IMR-90 (cell line): ENCODE measurements around the gene FBXW4. TPM values are rescaled to one million over a fixed set of nuclear protein-coding genes. Genes with fewer than 3 reads are reported as not detected.

Experiments used
- ATAC-seq: fragments of 200-7000 bp; cut with Tn5 transposase; 2 replicates; pipeline ENCODE4 v1.9.1; 2020; ENCODE audit warnings: low read depth, mild to moderate bottlenecking, moderate library complexity
- BruUV-seq: library from RNA; stranded (reverse); fragments of 400-500 nt; replicated peaks from 2 replicates; lab custom pipeline; 2021; lab: Mats Ljungman, UMichigan
- CTCF ChIA-PET: fragments of 300-600 bp; formaldehyde crosslinking; extraction: SDS; loops from one replicate; lab custom pipeline; 2021; ENCODE audit warnings: antibody characterized with exemption; lab: Yijun Ruan, JAX
- POLR2A ChIA-PET: fragments of 300-600 bp; sonication (Branson Sonifier 250); formaldehyde crosslinking; loops from one replicate; lab custom pipeline; 2022; ENCODE audit warnings: antibody characterized with exemption; ENCODE audit not compliant: unreplicated experiment; lab: Charles Lee
- DNase-seq: peaks from one replicate; pipeline ENCODE4 v3.0.0; 2013
- H2AFZ ChIP-seq: replicated peaks from 2 replicates; pipeline ENCODE3; 2013; ENCODE audit warnings: low read length, mild to moderate bottlenecking; ENCODE audit not compliant: poor library complexity
- H2AK5ac ChIP-seq: 2 replicates; pipeline ENCODE4 v1.6.1; 2013; ENCODE audit warnings: low read depth, low read length, inconsistent platforms
- H2AK9ac ChIP-seq: replicated peaks from 2 replicates; pipeline ENCODE3; 2013; ENCODE audit warnings: mild to moderate bottlenecking, low read depth, low read length, moderate library complexity; ENCODE audit not compliant: poor library complexity
- H2BK120ac ChIP-seq: 2 replicates; pipeline ENCODE4 v1.6.1; 2013; ENCODE audit warnings: low read depth, low read length, inconsistent platforms
- H2BK15ac ChIP-seq: 3 replicates; pipeline ENCODE4 v1.6.1; 2013; ENCODE audit warnings: low read depth, low read length, inconsistent platforms
- H2BK20ac ChIP-seq: 2 replicates; pipeline ENCODE4 v1.6.1; 2013; ENCODE audit warnings: low read depth, mild to moderate bottlenecking, inconsistent platforms, low read length, moderate library complexity
- H2BK5ac ChIP-seq: 2 replicates; pipeline ENCODE4 v1.6.1; 2013; ENCODE audit warnings: mild to moderate bottlenecking, low read depth, low read length, inconsistent platforms; ENCODE audit not compliant: poor library complexity, severe bottlenecking
- H3K14ac ChIP-seq: replicated peaks from 2 replicates; pipeline ENCODE4 v1.6.1; 2013; ENCODE audit warnings: low read depth, low read length, inconsistent platforms
- H3K18ac ChIP-seq: 2 replicates; pipeline ENCODE4 v1.6.1; 2013; ENCODE audit warnings: low read depth, low read length, control low read depth
- H3K23ac ChIP-seq: 2 replicates; pipeline ENCODE4 v1.6.1; 2013; ENCODE audit warnings: low read depth, low read length, inconsistent platforms
- H3K27ac ChIP-seq: 2 replicates; pipeline ENCODE4 v1.5.1; 2013; ENCODE audit warnings: mild to moderate bottlenecking, control low read depth, low read length; ENCODE audit not compliant: insufficient read depth
- H3K27me3 ChIP-seq: 2 replicates; pipeline ENCODE4 v1.6.1; 2013; ENCODE audit warnings: low read length; ENCODE audit not compliant: control insufficient read depth, insufficient read depth
- H3K36me3 ChIP-seq: 2 replicates; pipeline ENCODE4 v1.6.1; 2013; ENCODE audit warnings: low read length, mixed read lengths; ENCODE audit not compliant: control insufficient read depth, insufficient read depth
- H3K4ac ChIP-seq: 2 replicates; pipeline ENCODE4 v1.6.1; 2013; ENCODE audit warnings: low read depth, low read length, inconsistent platforms
- H3K4me1 ChIP-seq: 2 replicates; pipeline ENCODE4 v1.6.1; 2013; ENCODE audit warnings: low read length, mixed read lengths; ENCODE audit not compliant: control insufficient read depth, insufficient read depth
- H3K4me2 ChIP-seq: 2 replicates; pipeline ENCODE4 v1.6.1; 2013; ENCODE audit warnings: low read depth, mild to moderate bottlenecking, control low read depth, low read length, moderate library complexity
- H3K4me3 ChIP-seq: 2 replicates; pipeline ENCODE4 v1.5.1; 2013; ENCODE audit warnings: low read depth, mild to moderate bottlenecking, control low read depth, low read length, moderate library complexity; ENCODE audit not compliant: insufficient read depth
- H3K56ac ChIP-seq: 2 replicates; pipeline ENCODE4 v1.6.1; 2013; ENCODE audit warnings: low read length, inconsistent platforms; ENCODE audit not compliant: insufficient read depth; ENCODE audit errors: extremely low read depth
- H3K79me1 ChIP-seq, 2 experiments: 2 replicates each; pipeline ENCODE4 v1.6.1; 2013; ENCODE audit warnings: low read length in 2 of 2, inconsistent platforms in 1 of 2, low read depth in 1 of 2
- H3K9ac ChIP-seq: 2 replicates; pipeline ENCODE4 v1.6.1; 2013; ENCODE audit warnings: low read depth, low read length, control low read depth
- H3K9me1 ChIP-seq: 2 replicates; pipeline ENCODE4 v1.6.1; 2013; ENCODE audit warnings: low read length, inconsistent platforms; ENCODE audit not compliant: insufficient read depth
- H3K9me3 ChIP-seq: 2 replicates; pipeline ENCODE4 v1.6.1; 2013; ENCODE audit warnings: low read length; ENCODE audit not compliant: control insufficient read depth, insufficient read depth
- H4K20me1 ChIP-seq: 2 replicates; pipeline ENCODE4 v1.6.1; 2013; ENCODE audit warnings: low read length, inconsistent platforms; ENCODE audit not compliant: insufficient read depth
- H4K5ac ChIP-seq: 2 replicates; pipeline ENCODE4 v1.6.1; 2013; ENCODE audit warnings: mild to moderate bottlenecking, low read depth, low read length, control low read depth
- H4K8ac ChIP-seq, 2 experiments: 2 replicates each; pipeline ENCODE4 v1.6.1; 2013; ENCODE audit warnings: low read depth in 2 of 2, low read length in 2 of 2, control low read depth in 1 of 2, inconsistent platforms in 1 of 2
- H4K91ac ChIP-seq: 2 replicates; pipeline ENCODE4 v1.6.1; 2013; ENCODE audit warnings: low read depth, low read length, inconsistent platforms; ENCODE audit not compliant: insufficient read depth
- BHLHE40 ChIP-seq: fragments of 150-350 bp; IDR thresholded peaks from 2 replicates; pipeline ENCODE4 v1.6.1; 2016; ENCODE audit warnings: mild to moderate bottlenecking, low read depth, low read length
- CEBPB ChIP-seq: IDR thresholded peaks from 2 replicates; pipeline ENCODE4 v1.6.1; 2012; ENCODE audit warnings: low read depth, low read length, improper control_type of control experiment
- CHD1 ChIP-seq: IDR thresholded peaks from 2 replicates; pipeline ENCODE4 v1.6.1; 2012; ENCODE audit warnings: low read depth, low read length, improper control_type of control experiment
- CTCF ChIP-seq: conservative IDR thresholded peaks from 2 replicates; pipeline ENCODE4 v1.5.1; 2012; ENCODE audit warnings: mild to moderate bottlenecking, low read depth, low read length, improper control_type of control experiment
- ELK1 ChIP-seq: fragments of 150-350 bp; IDR thresholded peaks from 2 replicates; pipeline ENCODE4 v1.6.1; 2016; ENCODE audit warnings: low read depth, mild to moderate bottlenecking, low read length, moderate library complexity, borderline replicate concordance
- FOS ChIP-seq: fragments of 150-350 bp; IDR thresholded peaks from 2 replicates; pipeline ENCODE4 v1.6.1; 2016; ENCODE audit warnings: low read depth, low read length
- MAFK ChIP-seq: IDR thresholded peaks from 2 replicates; pipeline ENCODE4 v1.6.1; 2012; ENCODE audit warnings: low read depth, low read length, improper control_type of control experiment
- MAZ ChIP-seq: IDR thresholded peaks from 2 replicates; pipeline ENCODE4 v1.6.1; 2012; ENCODE audit warnings: low read depth, mild to moderate bottlenecking, low read length, improper control_type of control experiment, moderate library complexity, borderline replicate concordance
- MXI1 ChIP-seq: IDR thresholded peaks from 2 replicates; pipeline ENCODE4 v1.6.1; 2012; ENCODE audit warnings: low read depth, mild to moderate bottlenecking, low read length, moderate library complexity, borderline replicate concordance
- NFE2L2 ChIP-seq: fragments of 150-350 bp; IDR thresholded peaks from 2 replicates; pipeline ENCODE4 v1.6.1; 2016; ENCODE audit warnings: low read depth, mild to moderate bottlenecking, low read length
- POLR2A ChIP-seq: IDR thresholded peaks from 2 replicates; pipeline ENCODE4 v1.6.1; 2012; ENCODE audit warnings: mild to moderate bottlenecking, low read depth, low read length
- RAD21 ChIP-seq: IDR thresholded peaks from 2 replicates; pipeline ENCODE4 v1.6.1; 2012; ENCODE audit warnings: low read length, improper control_type of control experiment
- RCOR1 ChIP-seq: IDR thresholded peaks from 2 replicates; pipeline ENCODE4 v1.6.1; 2012; ENCODE audit warnings: mild to moderate bottlenecking, low read length, improper control_type of control experiment; ENCODE audit not compliant: insufficient replicate concordance
- RFX5 ChIP-seq: IDR thresholded peaks from 2 replicates; pipeline ENCODE4 v1.8.0; 2012; ENCODE audit warnings: low read depth, mild to moderate bottlenecking, low read length, moderate library complexity
- SMC3 ChIP-seq: fragments of 150-350 bp; IDR thresholded peaks from 2 replicates; pipeline ENCODE4 v1.6.1; 2016; ENCODE audit warnings: low read depth, mild to moderate bottlenecking, antibody characterized with exemption, low read length, moderate library complexity
- USF2 ChIP-seq: fragments of 150-350 bp; IDR thresholded peaks from 2 replicates; pipeline ENCODE4 v1.6.1; 2017; ENCODE audit warnings: mild to moderate bottlenecking, antibody characterized with exemption, low read length, low read depth
- WGBS, 2 experiments: methylation state at CpG; one replicate each; pipeline versions ENCODE4 v1.1.5 to v1.1.7; 2013; ENCODE audit warnings: missing lambda C conversion rate in 2 of 2; ENCODE audit not compliant: insufficient read length in 1 of 2; ENCODE audit errors: extremely low coverage in 2 of 2; 5-methylcytosine and 5-hydroxymethylcytosine counted together
- dilution Hi-C: fragments of 300-500 bp; cut with HindIII; formaldehyde crosslinking; loops from one replicate; pipeline ENCODE4 v1.14.3; 2018; ENCODE audit warnings: low sequenced_read_pairs; ENCODE audit not compliant: unreplicated experiment
- in situ Hi-C: fragments of 300-500 bp; cut with MboI; formaldehyde crosslinking; loops from 3 replicates; pipeline ENCODE4 v1.14.3; 2019; ENCODE audit warnings: low sequenced_read_pairs, inconsistent platforms, mixed read lengths
- intact Hi-C: fragments of 100-400 bp; cut with micrococcal nuclease; formaldehyde crosslinking; loops from 2 replicates; pipeline ENCODE4 v1.10.0; 2022
- polyA plus RNA-seq, 3 experiments: library from polyadenylated mRNA; depleted of rRNA; stranded (reverse); fragments of >200 nt; gene quantifications; 2 replicates each; pipeline ENCODE4 v1.2.3, GENCODE V29; 2012; ENCODE audit warnings: low replicate concordance in 1 of 3
- total RNA-seq: library from RNA; depleted of rRNA; stranded (reverse); fragments of >200 nt; gene quantifications from 2 replicates; pipeline ENCODE4 v1.2.3, GENCODE V29; 2012

Gene FBXW4
- total and polyA plus RNA-seq, 2 of the 4 experiments (the other 2 are of a cell fraction), result 19.3 to 26.7 TPM

GRCh38 chr10:101704331-101704730 lies 9.4 kb upstream of the FBXW4 start:
- Histone ChIP-seq H3K9ac (no peak overlapping the region), H3K56ac (no peak overlapping the region), H3K18ac (no peak overlapping the region), H2BK5ac (no peak overlapping the region), H2AK9ac (no peak overlapping the region), H3K4ac (0 out of 2 replicates have a peak overlapping the region, but pooled peaks have one; percentile 15), H3K27ac (no peak overlapping the region), H3K4me1 (peaks cover 5% of the 10 kb centered on the region), H3K23ac (no peak overlapping the region), H2BK120ac (no peak overlapping the region), H3K4me2 (no peak overlapping the region), H2AFZ (no peak overlapping the region), H3K9me1 (peaks cover 3% of the 10 kb centered on the region; the same call in 1 of the 2 replicates), H4K20me1 (no peaks in the 10 kb centered on the region), H4K91ac (no peak overlapping the region), H3K27me3 (peaks cover 3% of the 10 kb centered on the region; the same call in 1 of the 2 replicates), H3K9me3 (no peaks in the 10 kb centered on the region), H4K5ac (no peak overlapping the region), H2BK15ac (no peak overlapping the region), H4K8ac (no peak overlapping the region), H3K14ac (no peak overlapping the region), H2BK20ac (no peak overlapping the region), H2AK5ac (no peak overlapping the region), H3K36me3 (peaks cover 2% of the 10 kb centered on the region; the same call in 1 of the 2 replicates), H3K79me1 (peaks cover 0 to 4% of the 10 kb centered on the region in 2 experiments; a peak in 1 of 4 replicates), H3K4me3 (no peak overlapping the region)
- ATAC-seq, result no peak
- intact Hi-C loops, result no loop called here
- no peak for DNase-seq
- in situ Hi-C loops, result no loop called here
- BruUV-seq, result no TSS peak
- ChIA-PET POLR2A (no interaction called here), CTCF (no interaction called here)
- no peak for TF ChIP-seq CHD1
- no peak for TF ChIP-seq POLR2A
- no peak for TF ChIP-seq RAD21
- no peak for TF ChIP-seq ELK1
- no peak for TF ChIP-seq BHLHE40
- TF ChIP-seq MAFK, result no peak
- TF ChIP-seq CEBPB, result no peak
- no peak for TF ChIP-seq MAZ
- TF ChIP-seq RFX5, result no peak
- no peak for TF ChIP-seq FOS
- TF ChIP-seq MXI1, result no peak
- TF ChIP-seq NFE2L2, result no peak
- no peak for TF ChIP-seq SMC3
- TF ChIP-seq CTCF, result no peak
- no peak for TF ChIP-seq USF2
- no peak for TF ChIP-seq RCOR1
- WGBS, 2 experiments, result no CpG with 5 or more reads among the region's 2 CpGs
- dilution Hi-C loops, result no loop called here
